A549 (cell line): ENCODE data around the gene ADAD2. TPM values are rescaled to one million over a fixed set of nuclear protein-coding genes. Genes with fewer than 3 reads are reported as not detected.

ENCODE experiments used
- ATAC-seq, 2 experiments: fragments of 200-7000 bp in 1 of 2; fragments of >200 bp in 1 of 2; cut with Nextera tagmentation in 1 of 2; cut with Tn5 transposase in 1 of 2; 3 replicates each; pipeline versions ENCODE4 v1.8.0 to v1.9.1; 2018 to 2020; ENCODE audit warnings: mild to moderate bottlenecking in 1 of 2, moderate library complexity in 1 of 2
- CTCF ChIA-PET: fragments of 300-600 bp; sonication (Branson Sonifier 250); formaldehyde crosslinking; extraction: SDS; loops from one replicate; lab custom pipeline; 2021; ENCODE audit warnings: antibody characterized with exemption, inconsistent platforms; lab: Yijun Ruan, JAX
- POLR2A ChIA-PET: fragments of 350-600 bp; formaldehyde crosslinking; extraction: SDS; loops from one replicate; lab custom pipeline; 2021; ENCODE audit warnings: antibody characterized with exemption, inconsistent platforms; lab: Yijun Ruan, JAX
- DNase-seq, 2 experiments: peaks; one replicate each; pipeline versions ENCODE4 v3.0.0 to v3.0.0-alpha.2; 2011 to 2016; ENCODE audit warnings: low read depth in 1 of 2, low spot score in 1 of 2
- FAIRE-seq: peaks from 2 replicates; lab custom pipeline; 2011; peaks lifted over from hg19 to GRCh38; lab: Jason Lieb, UNC
- H3K27ac ChIP-seq, 2 experiments: fragments of >200 bp; sonication (Bioruptor Twin); formaldehyde crosslinking; 3 replicates each; pipeline ENCODE4 v1.5.1; 2016 to 2017
- H3K4me1 ChIP-seq: fragments of >200 bp; sonication (Bioruptor Twin); formaldehyde crosslinking; 3 replicates; pipeline ENCODE4 v1.6.1; 2016
- H3K4me2 ChIP-seq: fragments of >200 bp; sonication (Bioruptor Twin); formaldehyde crosslinking; 3 replicates; pipeline ENCODE4 v1.6.1; 2016
- H3K4me3 ChIP-seq: fragments of >200 bp; sonication (Bioruptor Twin); formaldehyde crosslinking; 3 replicates; pipeline ENCODE4 v1.5.1; 2016
- H3K9me3 ChIP-seq: fragments of >200 bp; sonication (Bioruptor Twin); formaldehyde crosslinking; 3 replicates; pipeline ENCODE4 v1.6.1; 2016
- ATOH8 ChIP-seq: fragments of 250-450 bp; sonication (Bioruptor Pico); IDR thresholded peaks from 2 replicates; pipeline ENCODE4 v1.5.0; 2020; ENCODE audit warnings: low read depth, mild to moderate bottlenecking, moderate library complexity
- BHLHE40 ChIP-seq: IDR thresholded peaks from 2 replicates; pipeline ENCODE4 v1.6.1; 2012; ENCODE audit warnings: low read depth, low read length, inconsistent platforms
- CBX8 ChIP-seq: fragments of 200-600 bp; sonication (generic); IDR thresholded peaks from 2 replicates; pipeline ENCODE4 v1.6.1; 2016
- CTCF ChIP-seq: fragments of >200 bp; sonication (Bioruptor Twin); formaldehyde crosslinking; IDR thresholded peaks from 3 replicates; pipeline ENCODE4 v1.5.1; 2016
- ESRRA ChIP-seq: fragments of 150-350 bp; IDR thresholded peaks from 2 replicates; pipeline ENCODE4 v1.6.1; 2014; ENCODE audit warnings: mild to moderate bottlenecking, low read length, borderline replicate concordance
- FOSB ChIP-seq: fragments of 250-450 bp; sonication (Bioruptor Pico); IDR thresholded peaks from 2 replicates; pipeline ENCODE4 v1.5.0; 2020; ENCODE audit warnings: mild to moderate bottlenecking, moderate library complexity
- GATA3 ChIP-seq: IDR thresholded peaks from 2 replicates; pipeline ENCODE4 v1.6.1; 2012; ENCODE audit warnings: borderline replicate concordance
- HES2 ChIP-seq: fragments of >200 bp; sonication (Bioruptor Twin); formaldehyde crosslinking; IDR thresholded peaks from 2 replicates; pipeline ENCODE4 v1.6.1; 2016
- HEYL ChIP-seq: fragments of 250-450 bp; sonication (Bioruptor Pico); IDR thresholded peaks from 2 replicates; pipeline ENCODE4 v1.8.0; 2021; ENCODE audit warnings: mild to moderate bottlenecking, moderate library complexity
- HOXB13 ChIP-seq: fragments of 250-450 bp; sonication (Bioruptor Pico); IDR thresholded peaks from 2 replicates; pipeline ENCODE4 v1.5.0; 2020; ENCODE audit warnings: low read depth, mild to moderate bottlenecking, moderate library complexity
- HOXB5 ChIP-seq: fragments of 250-450 bp; sonication (Bioruptor Pico); IDR thresholded peaks from 2 replicates; pipeline ENCODE4 v1.5.0; 2020; ENCODE audit warnings: mild to moderate bottlenecking, moderate library complexity
- JUNB ChIP-seq: fragments of >200 bp; sonication (Bioruptor Twin); formaldehyde crosslinking; IDR thresholded peaks from 2 replicates; pipeline ENCODE4 v1.6.1; 2016
- KDM1A ChIP-seq: fragments of 200-600 bp; sonication (generic); IDR thresholded peaks from 2 replicates; pipeline ENCODE4 v1.6.1; 2016; ENCODE audit warnings: low read depth, mild to moderate bottlenecking
- MAFK ChIP-seq: fragments of 450-650 bp; IDR thresholded peaks from 2 replicates; pipeline ENCODE4 v1.6.1; 2014; ENCODE audit not compliant: partially characterized antibody
- NPAS2 ChIP-seq: fragments of 250-450 bp; sonication (Bioruptor Pico); IDR thresholded peaks from 2 replicates; pipeline ENCODE4 v1.8.0; 2022; ENCODE audit warnings: mild to moderate bottlenecking, moderate library complexity, borderline replicate concordance
- POLR2A ChIP-seq: IDR thresholded peaks from 2 replicates; pipeline ENCODE4 v1.6.1; 2012; ENCODE audit warnings: mild to moderate bottlenecking, low read length
- RARB ChIP-seq: fragments of 250-450 bp; sonication (Bioruptor Pico); IDR thresholded peaks from 2 replicates; pipeline ENCODE4 v1.8.0; 2021; ENCODE audit warnings: mild to moderate bottlenecking, moderate library complexity
- RNF2 ChIP-seq: fragments of 200-600 bp; sonication (generic); IDR thresholded peaks from 2 replicates; pipeline ENCODE4 v1.6.1; 2016; ENCODE audit warnings: low read depth, mild to moderate bottlenecking, antibody characterized with exemption, moderate library complexity, borderline replicate concordance
- SREBF2 ChIP-seq: fragments of 450-650 bp; IDR thresholded peaks from 2 replicates; pipeline ENCODE4 v1.6.1; 2014; ENCODE audit warnings: mild to moderate bottlenecking, moderate library complexity
- TFCP2L1 ChIP-seq: fragments of 250-450 bp; sonication (Bioruptor Pico); IDR thresholded peaks from 2 replicates; pipeline ENCODE4 v1.5.0; 2021; ENCODE audit warnings: mild to moderate bottlenecking
- ZFP36 ChIP-seq: fragments of 450-650 bp; IDR thresholded peaks from 2 replicates; pipeline ENCODE4 v1.6.1; 2014; ENCODE audit warnings: borderline replicate concordance; ENCODE audit not compliant: partially characterized antibody
- ZNF302 ChIP-seq: fragments of 250-450 bp; sonication (Bioruptor Pico); IDR thresholded peaks from 2 replicates; pipeline ENCODE4 v1.9.0; 2021; ENCODE audit warnings: inconsistent platforms, mild to moderate bottlenecking, moderate library complexity
- ZSCAN20 ChIP-seq: fragments of 250-450 bp; sonication (Bioruptor Pico); IDR thresholded peaks from 2 replicates; pipeline ENCODE4 v1.8.0; 2022; ENCODE audit warnings: mild to moderate bottlenecking, moderate library complexity
- WGBS: methylation state at CpG from one replicate; pipeline ENCODE4 v1.1.6; 2017; ENCODE audit errors: missing lambda C conversion rate; 5-methylcytosine and 5-hydroxymethylcytosine counted together
- polyA plus RNA-seq, 4 experiments: library from polyadenylated mRNA; depleted of rRNA in 3 of 4; stranded (reverse); fragments of >200 nt; fragmentation: RNase III in 1 of 4; extraction: RNeasy Plus Mini Kit Qiagen cat#74134 plus additional on column Dnase treatment in 1 of 4; gene quantifications; 2 replicates in 3 of 4; 3 replicates in 1 of 4; pipeline ENCODE4 v1.2.3, GENCODE V29; 2011 to 2017

ADAD2 gene
- polyA plus RNA-seq, 2 of the 4 experiments (the other 2 are of a cell fraction), result not detected

GRCh38 chr16:84205976-84206691 is 15.2 kb downstream of the ADAD2 start:
- ChIA-PET CTCF (interaction anchor here (1.6 kb wide), 1 partner anchor 71 kb away, joined by 3 read pairs; no protein-coding TSS in a partner anchor), POLR2A (no interaction called here)
- DNase-seq (no peak), FAIRE-seq (no peak), ATAC-seq (0 out of 6 replicates have a peak, but pooled peaks of 1 of the 2 experiments have one; percentile 9)
- no peak for TF ChIP-seq HES2
- no peak for TF ChIP-seq HOXB13 (CRISPR knock-in tag)
- TF ChIP-seq POLR2A, result no peak
- TF ChIP-seq MAFK, result no peak
- no peak for TF ChIP-seq FOSB (CRISPR knock-in tag)
- no peak for TF ChIP-seq ATOH8 (CRISPR knock-in tag)
- TF ChIP-seq SREBF2, result no peak
- no peak for TF ChIP-seq KDM1A
- TF ChIP-seq ZFP36, result no peak
- TF ChIP-seq RNF2, result no peak
- no peak for TF ChIP-seq HEYL (CRISPR knock-in tag)
- no peak for TF ChIP-seq CTCF
- no peak for TF ChIP-seq HOXB5 (CRISPR knock-in tag)
- no peak for TF ChIP-seq RARB
- TF ChIP-seq BHLHE40, result no peak
- TF ChIP-seq ESRRA, result no peak
- no peak for TF ChIP-seq ZSCAN20 (CRISPR knock-in tag)
- TF ChIP-seq ZNF302 (CRISPR knock-in tag), result no peak
- no peak for TF ChIP-seq GATA3
- no peak for TF ChIP-seq JUNB
- no peak overlapping the region for H3K4me3 ChIP-seq
- no peaks in the 10 kb centered on the region for H3K4me1 ChIP-seq
- WGBS, result 70% methylated on average over 18 of the region's 18 CpGs
- no peaks in the 10 kb centered on the region for H3K9me3 ChIP-seq
- no peak overlapping the region for H3K4me2 ChIP-seq
- no peak overlapping the region for H3K27ac ChIP-seq

- ATAC-seq, result no peak
- TF ChIP-seq CBX8 (no peak), HES2 (no peak), TFCP2L1 (CRISPR knock-in tag) (no peak), NPAS2 (CRISPR knock-in tag) (no peak)
- TF ChIP-seq, all 56 proteins: peak for 0
- CTCF ChIA-PET, result interaction anchor here (1.1 to 1.9 kb wide), 4 partner anchors 8 to 253 kb away, joined by 3 to 5 read pairs (median 4); partner anchors contain the start of gene ADAD2
- DNase-seq (no peak), FAIRE-seq (no peak)
- POLR2A ChIA-PET, result interaction anchor here (0.6 kb wide), 1 partner anchor 70 kb away, joined by 4 read pairs; no protein-coding TSS in a partner anchor
- H3K4me3 ChIP-seq, result no peak overlapping the region
- 71% methylated on average over 6 of the region's 6 CpGs for WGBS
- H3K9me3 ChIP-seq, result no peaks in the 10 kb centered on the region
- no peak overlapping the region for H3K27ac ChIP-seq
- H3K4me2 ChIP-seq, result no peak overlapping the region
- no peaks in the 10 kb centered on the region for H3K4me1 ChIP-seq
Measured at GRCh38 chr16:84207251-84207650, 16.3 kb downstream of the ADAD2 start.
